GM12873 (cell line): ENCODE measurements around the gene ABHD4.

Source experiments
- TF ChIP-seq, protein P1 (sequence below): IDR thresholded peaks from 2 replicates; pipeline ENCODE4 v1.5.1; 2012; ENCODE audit warnings: low read depth, mild to moderate bottlenecking, moderate library complexity, low read length, control low read depth; ENCODE audit not compliant: insufficient read depth; ENCODE audit errors: missing control alignments

Gene ABHD4

DNA sequence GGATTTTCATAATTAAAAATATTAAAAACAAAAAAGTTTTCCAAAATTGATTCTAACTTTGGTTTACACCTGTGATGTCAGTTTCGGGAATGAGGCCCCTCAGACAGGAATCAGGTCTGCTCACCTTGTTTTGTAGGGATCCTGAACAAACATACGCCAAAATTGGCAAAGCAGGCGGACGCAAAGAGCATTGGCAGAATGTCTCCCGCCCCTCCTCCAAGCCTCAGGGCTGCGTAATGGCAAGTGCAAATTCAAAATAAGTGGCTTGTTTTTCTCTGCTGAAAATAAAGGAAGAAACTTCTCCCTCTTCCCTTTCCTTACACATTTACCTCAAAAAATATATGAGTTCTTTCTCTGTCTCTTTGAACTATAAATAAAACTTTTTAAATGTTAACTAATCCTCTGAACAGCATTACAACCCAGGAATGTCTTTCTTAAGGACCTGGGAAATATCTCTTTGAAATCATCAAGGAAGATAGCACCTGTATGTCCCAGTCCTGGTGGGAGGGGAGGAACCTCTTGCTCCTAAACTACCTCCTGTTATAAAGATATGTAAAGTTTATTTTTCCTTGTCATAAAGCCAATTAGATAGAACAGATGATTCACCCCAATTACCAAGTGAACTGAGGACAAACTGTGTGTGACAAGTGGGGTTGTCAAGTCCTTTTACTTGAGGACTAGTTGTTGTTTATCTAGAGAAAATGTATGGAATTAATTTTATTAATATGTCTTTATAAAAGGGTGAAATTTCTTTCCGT, 29.6 kb downstream of the ABHD4 start:
- TF ChIP-seq, protein P1, sequence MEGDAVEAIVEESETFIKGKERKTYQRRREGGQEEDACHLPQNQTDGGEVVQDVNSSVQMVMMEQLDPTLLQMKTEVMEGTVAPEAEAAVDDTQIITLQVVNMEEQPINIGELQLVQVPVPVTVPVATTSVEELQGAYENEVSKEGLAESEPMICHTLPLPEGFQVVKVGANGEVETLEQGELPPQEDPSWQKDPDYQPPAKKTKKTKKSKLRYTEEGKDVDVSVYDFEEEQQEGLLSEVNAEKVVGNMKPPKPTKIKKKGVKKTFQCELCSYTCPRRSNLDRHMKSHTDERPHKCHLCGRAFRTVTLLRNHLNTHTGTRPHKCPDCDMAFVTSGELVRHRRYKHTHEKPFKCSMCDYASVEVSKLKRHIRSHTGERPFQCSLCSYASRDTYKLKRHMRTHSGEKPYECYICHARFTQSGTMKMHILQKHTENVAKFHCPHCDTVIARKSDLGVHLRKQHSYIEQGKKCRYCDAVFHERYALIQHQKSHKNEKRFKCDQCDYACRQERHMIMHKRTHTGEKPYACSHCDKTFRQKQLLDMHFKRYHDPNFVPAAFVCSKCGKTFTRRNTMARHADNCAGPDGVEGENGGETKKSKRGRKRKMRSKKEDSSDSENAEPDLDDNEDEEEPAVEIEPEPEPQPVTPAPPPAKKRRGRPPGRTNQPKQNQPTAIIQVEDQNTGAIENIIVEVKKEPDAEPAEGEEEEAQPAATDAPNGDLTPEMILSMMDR: no peak

DNA sequence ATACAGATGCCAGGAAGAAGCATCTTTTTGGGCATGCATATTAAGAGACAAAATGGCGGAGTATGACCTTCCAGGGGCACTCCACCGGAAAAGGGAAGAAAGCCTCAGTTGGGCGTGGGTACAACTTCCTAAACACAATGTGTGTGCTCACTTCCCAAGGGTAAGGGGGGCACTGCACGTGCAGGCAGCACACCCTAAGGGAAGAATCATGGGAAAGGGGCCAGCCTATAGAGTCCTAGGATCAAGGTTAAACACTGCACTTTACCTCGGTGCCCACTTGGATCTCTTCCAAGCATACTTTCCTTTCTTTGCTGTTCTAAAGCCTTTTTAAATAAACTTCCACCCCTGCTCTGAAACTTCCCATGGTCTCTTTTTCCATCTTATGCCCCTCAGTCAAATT, 31.3 kb downstream of the ABHD4 start:
- TF ChIP-seq, protein P1: no peak

- TF ChIP-seq, protein P1: no peak
Observed at GRCh38 chr14:22630066-22630465, 32.0 kb downstream of the ABHD4 start.

- TF ChIP-seq, protein P1: no peak
Observed at GRCh38 chr14:22630486-22630885, 32.4 kb downstream of the ABHD4 start.

- TF ChIP-seq, protein P1: no peak
Observed at GRCh38 chr14:22634233-22634900, 36.3 kb downstream of the ABHD4 start.

- TF ChIP-seq, protein P1: no peak
Observed at GRCh38 chr14:22640192-22640591, 42.1 kb downstream of the ABHD4 start.

DNA sequence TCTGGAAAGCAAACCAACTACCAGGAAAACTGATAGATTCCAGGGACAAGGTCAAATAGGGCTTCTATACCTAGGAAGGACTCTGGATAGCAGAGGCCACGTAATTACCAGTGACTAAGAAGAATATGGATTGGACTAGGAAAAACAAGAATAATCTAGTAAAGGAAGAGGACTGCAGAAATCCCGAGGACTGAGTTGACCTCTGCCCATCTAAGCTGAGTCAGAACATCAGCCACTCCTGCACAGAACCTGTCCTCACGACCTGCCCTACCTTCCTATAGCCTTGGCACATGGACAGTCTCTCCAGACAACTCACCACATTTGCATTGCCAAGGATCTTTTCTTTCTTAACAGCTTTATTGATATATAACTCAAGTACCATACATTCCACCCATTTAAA, 43.7 kb downstream of the ABHD4 start:
- TF ChIP-seq, protein P1: no peak
